Liver (tissue), 3 donors: ENCODE data around the gene MCTP1.

ENCODE experiments used
- GABPA ChIP-seq, 2 donors: IDR thresholded peaks in 1 of 2; conservative IDR thresholded peaks in 1 of 2; 2 replicates each; pipeline ENCODE4 v1.6.1; 2016; ENCODE audit warnings: antibody characterized with exemption in 2 of 2, mild to moderate bottlenecking in 1 of 2, moderate library complexity in 1 of 2
- HNF4G ChIP-seq: IDR thresholded peaks from 2 replicates; pipeline ENCODE4 v1.6.1; 2016; ENCODE audit warnings: antibody characterized with exemption
- RXRA ChIP-seq, 2 donors: IDR thresholded peaks; 2 replicates each; pipeline ENCODE4 v1.6.1; 2017 to 2018; ENCODE audit warnings: antibody characterized with exemption in 2 of 2, mild to moderate bottlenecking in 1 of 2
- TF ChIP-seq, protein P1 (sequence below): fragments of 150-350 bp; IDR thresholded peaks from 2 replicates; pipeline ENCODE4 v1.5.1; 2017; ENCODE audit warnings: improper control_type of control experiment, low read depth, low read length; ENCODE audit not compliant: missing input control
- TF ChIP-seq, protein P2 (sequence below): IDR thresholded peaks from 2 replicates; pipeline ENCODE4 v1.6.1; 2016; ENCODE audit warnings: antibody characterized with exemption
- TF ChIP-seq, protein P3 (sequence below): IDR thresholded peaks from 2 replicates; pipeline ENCODE4 v1.6.1; 2016; ENCODE audit warnings: antibody characterized with exemption, mild to moderate bottlenecking
- TF ChIP-seq, protein P4 (sequence below): IDR thresholded peaks from 2 replicates; pipeline ENCODE4 v1.6.1; 2016; ENCODE audit warnings: antibody characterized with exemption
- donor health status: healthy.
- donor health status: healthy.

DNA sequence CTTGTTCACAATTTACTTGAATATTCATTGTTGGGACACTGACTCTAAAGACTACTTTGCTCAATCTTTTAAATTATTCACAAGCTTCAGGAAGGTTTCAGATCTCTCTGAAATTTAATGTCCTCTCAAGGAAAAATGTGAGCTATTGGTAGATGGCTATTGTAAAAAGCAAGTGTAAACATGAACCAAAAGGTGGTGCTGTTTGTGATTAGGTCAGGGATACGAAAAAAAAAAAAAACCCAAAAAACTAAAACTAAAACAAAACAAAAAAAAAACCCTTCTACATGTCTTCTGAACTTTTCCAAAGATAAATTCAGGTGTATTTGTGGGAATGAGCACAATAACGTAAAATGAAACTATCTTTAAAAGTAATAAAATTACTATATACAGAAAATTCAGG lies 472.7 kb downstream of the MCTP1 start:
- TF ChIP-seq HNF4G (no peak), GABPA (IDR thresholded peaks at IDR 0.05 in 1 of 2, conservative IDR thresholded peaks at IDR 0.05 in 1 of 2) (no peak), RXRA (IDR thresholded peaks at IDR 0.05) (no peak)
- TF ChIP-seq, protein P1, sequence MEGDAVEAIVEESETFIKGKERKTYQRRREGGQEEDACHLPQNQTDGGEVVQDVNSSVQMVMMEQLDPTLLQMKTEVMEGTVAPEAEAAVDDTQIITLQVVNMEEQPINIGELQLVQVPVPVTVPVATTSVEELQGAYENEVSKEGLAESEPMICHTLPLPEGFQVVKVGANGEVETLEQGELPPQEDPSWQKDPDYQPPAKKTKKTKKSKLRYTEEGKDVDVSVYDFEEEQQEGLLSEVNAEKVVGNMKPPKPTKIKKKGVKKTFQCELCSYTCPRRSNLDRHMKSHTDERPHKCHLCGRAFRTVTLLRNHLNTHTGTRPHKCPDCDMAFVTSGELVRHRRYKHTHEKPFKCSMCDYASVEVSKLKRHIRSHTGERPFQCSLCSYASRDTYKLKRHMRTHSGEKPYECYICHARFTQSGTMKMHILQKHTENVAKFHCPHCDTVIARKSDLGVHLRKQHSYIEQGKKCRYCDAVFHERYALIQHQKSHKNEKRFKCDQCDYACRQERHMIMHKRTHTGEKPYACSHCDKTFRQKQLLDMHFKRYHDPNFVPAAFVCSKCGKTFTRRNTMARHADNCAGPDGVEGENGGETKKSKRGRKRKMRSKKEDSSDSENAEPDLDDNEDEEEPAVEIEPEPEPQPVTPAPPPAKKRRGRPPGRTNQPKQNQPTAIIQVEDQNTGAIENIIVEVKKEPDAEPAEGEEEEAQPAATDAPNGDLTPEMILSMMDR: no peak
- TF ChIP-seq, protein P2, sequence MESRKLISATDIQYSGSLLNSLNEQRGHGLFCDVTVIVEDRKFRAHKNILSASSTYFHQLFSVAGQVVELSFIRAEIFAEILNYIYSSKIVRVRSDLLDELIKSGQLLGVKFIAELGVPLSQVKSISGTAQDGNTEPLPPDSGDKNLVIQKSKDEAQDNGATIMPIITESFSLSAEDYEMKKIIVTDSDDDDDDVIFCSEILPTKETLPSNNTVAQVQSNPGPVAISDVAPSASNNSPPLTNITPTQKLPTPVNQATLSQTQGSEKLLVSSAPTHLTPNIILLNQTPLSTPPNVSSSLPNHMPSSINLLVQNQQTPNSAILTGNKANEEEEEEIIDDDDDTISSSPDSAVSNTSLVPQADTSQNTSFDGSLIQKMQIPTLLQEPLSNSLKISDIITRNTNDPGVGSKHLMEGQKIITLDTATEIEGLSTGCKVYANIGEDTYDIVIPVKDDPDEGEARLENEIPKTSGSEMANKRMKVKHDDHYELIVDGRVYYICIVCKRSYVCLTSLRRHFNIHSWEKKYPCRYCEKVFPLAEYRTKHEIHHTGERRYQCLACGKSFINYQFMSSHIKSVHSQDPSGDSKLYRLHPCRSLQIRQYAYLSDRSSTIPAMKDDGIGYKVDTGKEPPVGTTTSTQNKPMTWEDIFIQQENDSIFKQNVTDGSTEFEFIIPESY: no peak
- TF ChIP-seq, protein P3, sequence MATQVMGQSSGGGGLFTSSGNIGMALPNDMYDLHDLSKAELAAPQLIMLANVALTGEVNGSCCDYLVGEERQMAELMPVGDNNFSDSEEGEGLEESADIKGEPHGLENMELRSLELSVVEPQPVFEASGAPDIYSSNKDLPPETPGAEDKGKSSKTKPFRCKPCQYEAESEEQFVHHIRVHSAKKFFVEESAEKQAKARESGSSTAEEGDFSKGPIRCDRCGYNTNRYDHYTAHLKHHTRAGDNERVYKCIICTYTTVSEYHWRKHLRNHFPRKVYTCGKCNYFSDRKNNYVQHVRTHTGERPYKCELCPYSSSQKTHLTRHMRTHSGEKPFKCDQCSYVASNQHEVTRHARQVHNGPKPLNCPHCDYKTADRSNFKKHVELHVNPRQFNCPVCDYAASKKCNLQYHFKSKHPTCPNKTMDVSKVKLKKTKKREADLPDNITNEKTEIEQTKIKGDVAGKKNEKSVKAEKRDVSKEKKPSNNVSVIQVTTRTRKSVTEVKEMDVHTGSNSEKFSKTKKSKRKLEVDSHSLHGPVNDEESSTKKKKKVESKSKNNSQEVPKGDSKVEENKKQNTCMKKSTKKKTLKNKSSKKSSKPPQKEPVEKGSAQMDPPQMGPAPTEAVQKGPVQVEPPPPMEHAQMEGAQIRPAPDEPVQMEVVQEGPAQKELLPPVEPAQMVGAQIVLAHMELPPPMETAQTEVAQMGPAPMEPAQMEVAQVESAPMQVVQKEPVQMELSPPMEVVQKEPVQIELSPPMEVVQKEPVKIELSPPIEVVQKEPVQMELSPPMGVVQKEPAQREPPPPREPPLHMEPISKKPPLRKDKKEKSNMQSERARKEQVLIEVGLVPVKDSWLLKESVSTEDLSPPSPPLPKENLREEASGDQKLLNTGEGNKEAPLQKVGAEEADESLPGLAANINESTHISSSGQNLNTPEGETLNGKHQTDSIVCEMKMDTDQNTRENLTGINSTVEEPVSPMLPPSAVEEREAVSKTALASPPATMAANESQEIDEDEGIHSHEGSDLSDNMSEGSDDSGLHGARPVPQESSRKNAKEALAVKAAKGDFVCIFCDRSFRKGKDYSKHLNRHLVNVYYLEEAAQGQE: no peak
- TF ChIP-seq, protein P4, sequence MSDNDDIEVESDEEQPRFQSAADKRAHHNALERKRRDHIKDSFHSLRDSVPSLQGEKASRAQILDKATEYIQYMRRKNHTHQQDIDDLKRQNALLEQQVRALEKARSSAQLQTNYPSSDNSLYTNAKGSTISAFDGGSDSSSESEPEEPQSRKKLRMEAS: no peak
